Breast epithelium (tissue), 3 donors: Measurements from ENCODE around the gene CTNNA3.

ENCODE experiments used
- CTCF ChIP-seq, 3 donors: fragments of 450-650 bp; IDR thresholded peaks; one replicate each; pipeline ENCODE4 v1.5.1; 2016 to 2017; ENCODE audit warnings: antibody characterized with exemption in 3 of 3, mild to moderate bottlenecking in 3 of 3, moderate library complexity in 3 of 3
- POLR2A ChIP-seq: fragments of 450-650 bp; IDR thresholded peaks from one replicate; pipeline ENCODE4 v1.6.1; 2016; ENCODE audit warnings: antibody characterized with exemption, mild to moderate bottlenecking, moderate library complexity

GRCh38 chr10:67725567-67725966 lies 29.6 kb upstream of the CTNNA3 start:
- TF ChIP-seq POLR2A, result no peak
- no peak for TF ChIP-seq CTCF (IDR thresholded peaks at IDR 0.05)
